NCI-H2196 (cell line): ENCODE measurements around the gene PDE11A.

Experiments used
- DNase-seq: peaks from one replicate; lab custom pipeline; 2025; ENCODE audit not compliant: unreplicated experiment; lab: John Stamatoyannopoulos, UW

The PDE11A gene

DNA sequence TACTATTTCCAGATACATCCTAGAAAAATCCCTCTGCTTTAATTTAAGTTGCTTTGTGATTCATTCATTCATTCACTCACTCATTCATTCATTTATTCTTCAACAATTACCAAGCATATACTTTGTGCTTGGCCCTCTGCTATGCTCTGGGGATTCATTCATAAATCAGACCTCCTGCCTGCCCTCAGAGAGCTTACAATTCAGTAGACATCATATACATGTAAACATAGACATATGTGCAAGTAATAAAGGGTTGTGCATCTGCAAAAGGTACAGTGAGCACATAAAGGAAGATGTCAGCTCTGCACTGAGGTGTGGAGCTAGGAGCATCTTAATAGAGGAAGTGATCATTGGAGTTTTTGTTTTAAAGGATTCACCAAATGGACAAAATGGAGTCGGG lies 490.6 kb downstream of the PDE11A start:
- no peak for DNase-seq

- no peak for DNase-seq
Observed at GRCh38 chr2:177579486-177580036, 493.0 kb downstream of the PDE11A start.

GRCh38 chr2:177578454-177578853 lies 494.1 kb downstream of the PDE11A start:
- DNase-seq = no peak

DNA sequence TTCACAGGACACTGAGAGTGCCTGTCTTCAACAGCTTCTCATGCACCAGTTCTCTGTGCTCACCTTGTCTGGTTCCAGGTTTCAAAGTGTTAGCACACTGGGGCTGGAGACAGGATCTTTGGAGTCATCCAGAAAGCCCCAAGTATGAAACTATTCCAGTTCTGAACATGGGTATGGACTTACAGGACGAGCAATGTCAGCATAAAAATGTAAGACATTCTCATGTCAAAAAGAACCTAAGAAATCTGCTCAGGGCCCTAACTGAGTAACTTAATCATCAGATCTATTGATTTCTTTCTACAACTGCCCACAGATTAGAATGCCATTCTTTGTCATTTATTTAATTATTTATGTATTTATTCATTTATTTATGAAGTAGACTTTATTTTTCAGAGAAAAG lies 495.5 kb downstream of the PDE11A start:
- DNase-seq = no peak

GRCh38 chr2:177575358-177575757 lies 497.2 kb downstream of the PDE11A start:
- no peak for DNase-seq

DNA sequence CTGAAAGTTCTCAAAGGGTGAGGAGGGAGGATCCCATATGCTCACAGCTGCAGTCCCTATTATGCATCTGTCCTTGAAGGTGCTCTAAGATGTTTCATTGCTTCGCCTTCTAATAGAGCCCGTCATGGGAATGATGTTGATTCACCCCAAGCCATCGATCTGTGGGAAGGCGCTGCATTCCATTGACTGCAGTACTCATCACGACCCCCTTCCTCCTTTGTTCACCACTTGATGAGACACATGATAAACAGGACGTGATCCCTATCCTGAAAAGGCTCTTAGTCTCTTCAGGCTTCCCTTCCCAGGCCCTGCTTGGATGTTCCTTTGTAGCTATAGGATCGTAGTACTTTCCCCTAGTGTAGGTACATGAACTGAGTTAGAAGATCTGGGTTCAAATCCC lies 498.2 kb downstream of the PDE11A start:
- no peak for DNase-seq
